Measurements from ENCODE around the gene MED13. TPM values are rescaled to one million over a fixed set of nuclear protein-coding genes. Genes with fewer than 3 reads are reported as not detected.
A peak's percentile ranks its signal among the peaks of the same experiment; 100 is the strongest.

Gene MED13
- polyA plus RNA-seq, 3 donors = 2.1 to 32.0 (median 5.0) TPM

DNA sequence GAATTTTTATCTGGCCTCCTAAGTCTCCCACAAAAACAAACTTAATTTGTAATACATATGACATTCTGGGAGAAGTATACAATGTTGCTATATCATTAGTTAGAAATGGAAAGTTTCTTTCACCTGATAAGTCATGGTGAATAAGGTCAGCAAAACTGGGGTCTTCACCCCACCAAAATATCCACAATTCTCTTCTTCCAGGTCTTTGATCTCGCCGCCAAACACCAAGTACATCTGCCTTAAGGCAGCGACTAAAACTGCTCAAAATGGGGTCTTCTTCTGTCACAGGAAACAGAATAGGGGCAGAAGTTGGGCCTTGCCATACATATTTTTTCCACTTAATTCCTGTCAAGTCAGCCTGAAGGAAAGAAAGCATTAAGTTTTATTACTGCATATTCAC is 2.1 kb downstream of the MED13 start:
- peak overlapping the region; percentile 84 for H3K4me2 ChIP-seq (replicated peaks; ENCODE audit: extremely low read depth, low read length, poor library complexity, severe bottlenecking)
- H4K20me1 ChIP-seq (ENCODE audit: insufficient read depth, low read length) = peaks cover 69% of the 10 kb centered on the region
- peak overlapping the region in 5 of 7 donors; percentile 52 to 97 (median 85) for H3K27ac Mint-ChIP-seq
- H3K4me1 ChIP-seq (ENCODE audit: control insufficient read depth in 1 of 2, insufficient read depth in 2 of 2, low read length in 2 of 2) = peaks cover 20 to 38% of the 10 kb centered on the region in 2 donors
- peak overlapping the region in 1 of 2 donors; percentile 88 for H3K27ac ChIP-seq (ENCODE audit: low read depth in 1 of 2, low read length in 2 of 2)
- H2AFZ ChIP-seq (ENCODE audit: insufficient read depth, low read depth, low read length, poor library complexity, severe bottlenecking) = no peak overlapping the region
- peaks cover 30 to 38% of the 10 kb centered on the region in 2 donors for H3K36me3 Mint-ChIP-seq
- H3K9ac ChIP-seq (ENCODE audit: insufficient read depth, low read length, poor library complexity, severe bottlenecking) = no peak overlapping the region
- TF ChIP-seq, protein P1, sequence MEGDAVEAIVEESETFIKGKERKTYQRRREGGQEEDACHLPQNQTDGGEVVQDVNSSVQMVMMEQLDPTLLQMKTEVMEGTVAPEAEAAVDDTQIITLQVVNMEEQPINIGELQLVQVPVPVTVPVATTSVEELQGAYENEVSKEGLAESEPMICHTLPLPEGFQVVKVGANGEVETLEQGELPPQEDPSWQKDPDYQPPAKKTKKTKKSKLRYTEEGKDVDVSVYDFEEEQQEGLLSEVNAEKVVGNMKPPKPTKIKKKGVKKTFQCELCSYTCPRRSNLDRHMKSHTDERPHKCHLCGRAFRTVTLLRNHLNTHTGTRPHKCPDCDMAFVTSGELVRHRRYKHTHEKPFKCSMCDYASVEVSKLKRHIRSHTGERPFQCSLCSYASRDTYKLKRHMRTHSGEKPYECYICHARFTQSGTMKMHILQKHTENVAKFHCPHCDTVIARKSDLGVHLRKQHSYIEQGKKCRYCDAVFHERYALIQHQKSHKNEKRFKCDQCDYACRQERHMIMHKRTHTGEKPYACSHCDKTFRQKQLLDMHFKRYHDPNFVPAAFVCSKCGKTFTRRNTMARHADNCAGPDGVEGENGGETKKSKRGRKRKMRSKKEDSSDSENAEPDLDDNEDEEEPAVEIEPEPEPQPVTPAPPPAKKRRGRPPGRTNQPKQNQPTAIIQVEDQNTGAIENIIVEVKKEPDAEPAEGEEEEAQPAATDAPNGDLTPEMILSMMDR (IDR thresholded peaks at IDR 0.05) = no peak
- H3K27me3 Mint-ChIP-seq (ENCODE audit: low read depth in 3 of 3) = peaks cover 0 to 2% (median 0%) of the 10 kb centered on the region in 3 donors
- H3K9me3 ChIP-seq (replicated peaks in 1 of 2; ENCODE audit: control insufficient read depth in 1 of 2, insufficient read depth in 1 of 2, low read length in 2 of 2) = no peaks in the 10 kb centered on the region
- peak overlapping the region in 1 of 2 donors; percentile 46 for H3K4me3 Mint-ChIP-seq
- 92% methylated on average over 3 of the region's 3 CpGs for WGBS (ENCODE audit: insufficient coverage)
- no peak for DNase-seq
- peaks cover 17 to 26% of the 10 kb centered on the region in 2 donors for H3K36me3 ChIP-seq (replicated peaks in 1 of 2; ENCODE audit: control insufficient read depth in 1 of 2, insufficient read depth in 2 of 2, low read length in 2 of 2)
- H3K4me3 ChIP-seq (replicated peaks in 1 of 3; ENCODE audit: low read depth in 2 of 3, low read length in 3 of 3) = peak overlapping the region in 1 of 3 experiments; percentile 98
- peaks cover 37% of the 10 kb centered on the region for H3K4me1 Mint-ChIP-seq
- intact Hi-C loops (cut with micrococcal nuclease) = loop anchor here in 1 of 2 donors (5.0 kb wide), 1 partner anchor 109 kb away; no protein-coding TSS in a partner anchor
- H3K9me3 Mint-ChIP-seq = no peaks in the 10 kb centered on the region
- peaks cover 76% of the 10 kb centered on the region for H3K79me2 ChIP-seq (ENCODE audit: insufficient read depth, low read length)
- H3K27me3 ChIP-seq (ENCODE audit: control insufficient read depth in 2 of 2, insufficient read depth in 2 of 2, low read length in 2 of 2) = no peaks in the 10 kb centered on the region

DNA sequence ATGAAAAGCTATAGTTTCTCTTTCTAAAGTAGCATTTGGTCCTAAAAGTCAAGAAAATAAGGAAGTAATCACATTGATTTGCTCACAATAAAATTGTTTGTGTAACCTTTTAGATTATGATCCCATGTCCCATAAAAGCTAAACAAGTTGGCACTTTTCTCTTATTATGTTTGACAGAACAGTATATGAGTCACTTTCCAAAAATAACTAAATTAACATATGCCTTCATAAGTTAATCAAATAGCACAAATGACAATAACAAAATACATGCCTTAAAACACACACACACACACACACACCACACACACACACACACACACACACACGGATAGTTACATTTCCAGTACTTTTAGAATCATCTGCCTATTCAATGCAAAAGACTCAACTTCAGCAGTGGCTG is 2.8 kb downstream of the MED13 start:
- peaks cover 38% of the 10 kb centered on the region for H3K4me1 Mint-ChIP-seq
- H3K27me3 Mint-ChIP-seq (ENCODE audit: low read depth in 3 of 3) = peaks cover 0 to 2% (median 0%) of the 10 kb centered on the region in 3 donors
- Histone ChIP-seq H3K79me2 (ENCODE audit: insufficient read depth, low read length) (peaks cover 82% of the 10 kb centered on the region), H3K4me2 (replicated peaks; ENCODE audit: extremely low read depth, low read length, poor library complexity, severe bottlenecking) (peak overlapping the region; percentile 84), H3K4me3 (replicated peaks in 1 of 3; ENCODE audit: low read depth in 2 of 3, low read length in 3 of 3) (peak overlapping the region in 1 of 3 experiments; percentile 98), H3K27ac (ENCODE audit: low read depth in 1 of 2, low read length in 2 of 2) (peak overlapping the region in 1 of 2 donors; percentile 88), H4K20me1 (ENCODE audit: insufficient read depth, low read length) (peaks cover 75% of the 10 kb centered on the region), H3K4me1 (ENCODE audit: control insufficient read depth in 1 of 2, insufficient read depth in 2 of 2, low read length in 2 of 2) (peaks cover 20 to 38% of the 10 kb centered on the region in 2 donors), H3K9me3 (replicated peaks in 1 of 2; ENCODE audit: control insufficient read depth in 1 of 2, insufficient read depth in 1 of 2, low read length in 2 of 2) (no peaks in the 10 kb centered on the region), H3K27me3 (ENCODE audit: control insufficient read depth in 2 of 2, insufficient read depth in 2 of 2, low read length in 2 of 2) (no peaks in the 10 kb centered on the region), H3K36me3 (replicated peaks in 1 of 2; ENCODE audit: control insufficient read depth in 1 of 2, insufficient read depth in 2 of 2, low read length in 2 of 2) (peaks cover 22 to 32% of the 10 kb centered on the region in 2 donors), H3K9ac (ENCODE audit: insufficient read depth, low read length, poor library complexity, severe bottlenecking) (no peak overlapping the region), H2AFZ (ENCODE audit: insufficient read depth, low read depth, low read length, poor library complexity, severe bottlenecking) (no peak overlapping the region)
- H3K9me3 Mint-ChIP-seq = no peaks in the 10 kb centered on the region
- H3K27ac Mint-ChIP-seq = peak overlapping the region in 6 of 7 donors; percentile 2 to 97 (median 82)
- peaks cover 34 to 42% of the 10 kb centered on the region in 2 donors for H3K36me3 Mint-ChIP-seq
- peak in 2 of 3 donors; percentile 4 to 7 for DNase-seq
- H3K4me3 Mint-ChIP-seq = peak overlapping the region; percentile 31 to 61
- 83% methylated on average over 1 of the region's 1 CpG for WGBS (ENCODE audit: insufficient coverage)
- TF ChIP-seq, protein P1 (IDR thresholded peaks at IDR 0.05) = no peak
- intact Hi-C loops (cut with micrococcal nuclease) = loop anchor here in 1 of 2 donors (5.0 kb wide), 1 partner anchor 110 kb away; no protein-coding TSS in a partner anchor

All from CD14-positive monocyte (primary cell).